Measurements from ENCODE around the gene BICC1. TPM values are rescaled to one million over a fixed set of nuclear protein-coding genes. Genes with fewer than 3 reads are reported as not detected.

The BICC1 gene
- total RNA-seq, 1 donor from 2014 or later = 2.4 TPM

- Mint-ChIP-seq H3K36me3 (ENCODE audit: low read depth) (peaks cover 10% of the 10 kb centered on the region), H3K27me3 (ENCODE audit: low read depth) (no peaks in the 10 kb centered on the region), H3K9me3 (peaks cover 14% of the 10 kb centered on the region), H3K27ac (ENCODE audit: unreplicated experiment) (no peak overlapping the region), H3K4me1 (peaks cover 18% of the 10 kb centered on the region), H3K4me3 (no peak overlapping the region)
- TF ChIP-seq CTCF (conservative IDR thresholded peaks at IDR 0.05) = no peak
- no peak for DNase-seq (ENCODE audit: low read depth, low spot score)
Observed at GRCh38 chr10:58573144-58573543, 60.5 kb downstream of the BICC1 start.

DNA sequence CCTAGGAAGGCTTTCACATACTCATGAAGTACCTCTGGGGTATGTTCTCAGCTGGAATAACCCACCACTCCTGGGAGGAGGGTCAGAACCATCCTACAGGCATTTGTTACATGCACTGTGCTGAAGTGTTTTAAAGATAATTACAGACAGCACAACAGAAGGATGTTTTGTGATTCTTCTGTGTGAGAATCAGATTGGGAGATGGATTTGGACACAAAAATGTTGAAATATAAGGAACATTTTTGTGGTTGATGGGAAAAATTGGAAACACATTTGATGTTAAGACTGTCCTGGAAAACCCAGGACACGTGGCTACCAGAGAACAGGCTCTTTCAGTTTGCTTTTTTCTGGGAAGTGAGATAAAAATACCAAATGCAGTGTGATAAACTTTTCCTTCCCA lies 61.4 kb downstream of the BICC1 start:
- Mint-ChIP-seq H3K36me3 (ENCODE audit: low read depth) (peaks cover 10% of the 10 kb centered on the region), H3K4me1 (peaks cover 18% of the 10 kb centered on the region), H3K4me3 (no peak overlapping the region), H3K27ac (ENCODE audit: unreplicated experiment) (no peak overlapping the region), H3K27me3 (ENCODE audit: low read depth) (no peaks in the 10 kb centered on the region), H3K9me3 (peaks cover 14% of the 10 kb centered on the region)
- DNase-seq (ENCODE audit: low read depth, low spot score) = no peak
- no peak for TF ChIP-seq CTCF (conservative IDR thresholded peaks at IDR 0.05)

DNA sequence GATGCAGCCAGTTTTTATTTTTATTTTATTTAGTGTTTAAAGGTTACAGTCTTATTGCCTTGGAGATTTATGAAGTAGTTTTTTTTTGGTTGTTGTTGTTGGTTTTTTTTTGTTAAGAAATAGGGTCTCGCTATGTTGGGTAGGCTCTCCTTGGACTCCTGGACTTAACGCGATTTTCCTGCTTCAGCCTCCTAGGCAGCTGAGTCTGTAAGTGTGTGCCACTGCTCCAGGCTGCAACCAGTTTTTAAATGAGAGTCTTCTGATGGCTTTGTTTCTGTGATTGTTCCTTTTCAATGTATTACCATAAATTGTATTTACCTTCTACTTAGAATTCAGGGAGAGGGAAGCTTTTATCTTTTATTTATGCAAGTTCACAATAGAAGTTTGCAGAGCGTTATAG lies 62.8 kb downstream of the BICC1 start:
- Mint-ChIP-seq H3K27me3 (ENCODE audit: low read depth) (no peaks in the 10 kb centered on the region), H3K4me1 (peaks cover 18% of the 10 kb centered on the region), H3K36me3 (ENCODE audit: low read depth) (peaks cover 10% of the 10 kb centered on the region), H3K4me3 (no peak overlapping the region), H3K27ac (ENCODE audit: unreplicated experiment) (no peak overlapping the region), H3K9me3 (peaks cover 9% of the 10 kb centered on the region)
- no peak for TF ChIP-seq CTCF (conservative IDR thresholded peaks at IDR 0.05)
- no peak for DNase-seq (ENCODE audit: low read depth, low spot score)

DNA sequence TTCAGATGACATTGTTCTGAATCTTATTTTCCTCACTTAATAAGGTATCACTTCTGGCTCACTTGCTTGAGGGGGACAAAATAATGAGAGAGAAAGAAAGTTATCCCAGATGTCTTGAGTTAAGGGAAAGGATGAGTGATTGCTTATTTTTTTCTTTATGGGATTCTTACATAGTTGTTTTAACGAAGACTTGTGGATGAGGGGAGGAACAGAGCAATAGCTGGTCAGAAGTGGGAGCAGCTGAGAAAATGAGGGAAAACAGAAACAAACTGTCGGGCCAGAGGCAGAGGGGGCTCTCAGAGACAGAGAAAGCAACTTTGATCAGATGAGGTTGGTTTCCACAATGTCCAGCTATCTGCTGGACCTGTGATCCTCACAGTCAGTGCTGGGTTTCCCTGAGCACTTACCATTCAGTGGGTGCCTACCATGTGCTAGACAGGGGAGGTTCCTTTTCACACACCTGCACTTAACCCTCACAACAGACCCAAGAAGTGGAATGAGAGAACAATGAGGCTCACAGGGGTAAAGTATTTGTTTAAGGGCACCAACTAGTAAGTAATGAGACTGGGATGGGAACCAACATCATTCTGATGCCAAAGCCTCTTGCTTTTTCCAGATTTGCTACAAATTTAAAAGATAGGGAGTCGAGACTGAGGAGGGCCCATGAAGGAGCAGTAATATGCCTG lies 64.2 kb downstream of the BICC1 start:
- Mint-ChIP-seq H3K27me3 (ENCODE audit: low read depth) (no peaks in the 10 kb centered on the region), H3K4me3 (no peak overlapping the region), H3K4me1 (peaks cover 18% of the 10 kb centered on the region), H3K27ac (ENCODE audit: unreplicated experiment) (peak overlapping the region; percentile 30), H3K36me3 (ENCODE audit: low read depth) (peaks cover 5% of the 10 kb centered on the region), H3K9me3 (peaks cover 4% of the 10 kb centered on the region)
- no peak for DNase-seq (ENCODE audit: low read depth, low spot score)
- no peak for TF ChIP-seq CTCF (conservative IDR thresholded peaks at IDR 0.05)

- no peak for DNase-seq (ENCODE audit: low read depth, low spot score)
- peaks cover 18% of the 10 kb centered on the region for H3K4me1 Mint-ChIP-seq
- H3K9me3 Mint-ChIP-seq = no peaks in the 10 kb centered on the region
- H3K27ac Mint-ChIP-seq (ENCODE audit: unreplicated experiment) = no peak overlapping the region
- no peak overlapping the region for H3K4me3 Mint-ChIP-seq
- H3K36me3 Mint-ChIP-seq (ENCODE audit: low read depth) = peaks cover 3% of the 10 kb centered on the region
- no peaks in the 10 kb centered on the region for H3K27me3 Mint-ChIP-seq (ENCODE audit: low read depth)
- TF ChIP-seq CTCF (conservative IDR thresholded peaks at IDR 0.05) = no peak
Observed at GRCh38 chr10:58577437-58577777, 64.7 kb downstream of the BICC1 start.

Data from neural crest cell (in vitro differentiated cells).